Activated CD4-positive, alpha-beta T cell treated with anti-CD3 and anti-CD28 coated beads, Interleukin-2, Interleukin-6, amounts not matched to agents 100 ng/mL and 50 ng/mL, durations not matched to agents 16 hours and 8 hours (primary cell): Measurements from ENCODE around the gene PDYN.

Source experiments
- DNase-seq: peaks from one replicate; pipeline ENCODE4 v3.0.0-alpha.2; 2020

PDYN gene

DNA sequence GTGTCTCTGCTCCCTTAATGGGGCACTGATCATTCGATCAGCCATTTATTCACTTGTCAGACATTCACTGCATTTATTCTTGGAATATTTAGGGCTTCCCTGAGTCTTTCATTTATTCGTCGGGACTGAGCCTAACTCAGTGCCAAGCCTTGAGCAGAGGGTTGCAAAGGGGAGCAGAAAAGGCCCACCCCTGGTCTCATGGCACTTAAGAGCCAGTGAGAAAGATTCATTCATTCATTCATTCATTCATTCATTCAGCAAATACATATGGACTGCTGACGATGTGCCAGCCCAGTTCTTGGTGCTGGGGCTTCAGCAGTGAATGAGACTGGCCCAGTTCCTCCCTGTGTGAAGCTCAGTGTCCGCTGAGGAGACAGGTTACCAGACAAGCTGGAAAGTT lies 62.0 kb downstream of the PDYN start:
- DNase-seq, result no peak

DNA sequence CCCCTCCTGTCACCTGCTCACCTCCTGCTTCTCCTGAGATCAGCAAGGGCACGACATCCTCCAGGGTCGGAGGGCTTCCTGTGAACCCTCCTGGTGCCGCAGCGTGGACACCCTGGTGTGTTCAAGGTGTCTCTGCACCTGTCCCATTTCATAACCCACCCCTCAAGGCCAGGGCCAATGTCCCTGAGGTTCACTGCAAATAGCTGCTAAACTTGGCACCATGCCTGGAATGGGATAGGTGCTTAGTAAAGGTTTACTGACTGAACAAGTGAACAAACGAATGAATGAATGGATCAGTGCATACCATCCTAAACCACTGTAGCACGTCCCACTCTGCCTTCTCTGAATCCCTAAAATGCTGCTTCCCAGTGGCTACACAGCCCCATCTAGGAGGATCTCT lies 63.7 kb downstream of the PDYN start:
- no peak for DNase-seq

DNA sequence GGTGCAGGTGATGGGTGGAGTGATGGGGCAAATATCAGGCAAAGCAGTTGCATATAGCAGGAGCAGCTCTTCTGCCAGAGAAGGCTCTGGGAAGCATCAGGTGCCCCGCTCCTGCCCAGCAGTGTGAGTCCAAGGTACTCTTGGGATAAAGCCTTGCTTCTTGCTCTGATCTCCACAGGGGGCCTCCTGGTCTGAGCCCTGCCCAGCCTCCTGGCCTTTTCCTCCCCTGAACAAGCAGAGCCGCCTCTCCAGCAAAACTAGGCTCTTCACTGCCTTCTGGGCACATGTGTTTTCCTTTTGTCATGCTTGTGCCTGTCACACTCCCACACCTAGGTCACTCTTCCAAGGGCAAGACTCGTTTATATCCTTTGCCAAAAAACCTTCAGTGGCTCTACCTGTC lies 64.4 kb downstream of the PDYN start:
- no peak for DNase-seq

DNA sequence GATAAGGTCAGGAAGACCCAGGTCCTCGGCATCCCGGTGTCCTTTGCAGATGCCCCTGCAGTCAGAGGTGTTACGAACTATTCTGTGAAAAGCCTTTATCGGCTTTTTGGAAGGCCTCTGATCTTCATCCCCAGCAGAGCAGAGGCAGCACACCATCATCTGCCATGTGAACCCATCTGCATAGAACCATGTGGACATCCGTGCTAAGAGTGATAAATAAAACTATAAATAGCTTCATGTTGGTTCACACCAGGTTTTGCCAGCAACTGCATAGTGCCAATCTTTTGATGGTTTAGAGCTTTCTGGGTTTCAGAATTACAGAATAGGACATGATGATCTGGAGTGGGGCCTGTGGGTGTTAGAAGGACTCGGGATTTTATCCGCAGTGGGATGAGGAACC lies 65.1 kb downstream of the PDYN start:
- no peak for DNase-seq
